Uterus (tissue), 2 donors: ENCODE data around the gene IPO13.

Experiments used
- POLR2A ChIP-seq, 2 donors: fragments of 450-650 bp; IDR thresholded peaks; one replicate each; pipeline ENCODE4 v1.6.1; 2016; ENCODE audit warnings: antibody characterized with exemption in 2 of 2, mild to moderate bottlenecking in 1 of 2, moderate library complexity in 1 of 2
- TF ChIP-seq, protein P1 (sequence below), 4 experiments: fragments of 200-600 bp in 2 of 4; fragments of 450-650 bp in 2 of 4; sonication (generic) in 2 of 4; IDR thresholded peaks; one replicate each; pipeline ENCODE4 v1.5.1; 2016 to 2019; ENCODE audit warnings: antibody characterized with exemption in 4 of 4, mild to moderate bottlenecking in 2 of 4, moderate library complexity in 1 of 4

DNA sequence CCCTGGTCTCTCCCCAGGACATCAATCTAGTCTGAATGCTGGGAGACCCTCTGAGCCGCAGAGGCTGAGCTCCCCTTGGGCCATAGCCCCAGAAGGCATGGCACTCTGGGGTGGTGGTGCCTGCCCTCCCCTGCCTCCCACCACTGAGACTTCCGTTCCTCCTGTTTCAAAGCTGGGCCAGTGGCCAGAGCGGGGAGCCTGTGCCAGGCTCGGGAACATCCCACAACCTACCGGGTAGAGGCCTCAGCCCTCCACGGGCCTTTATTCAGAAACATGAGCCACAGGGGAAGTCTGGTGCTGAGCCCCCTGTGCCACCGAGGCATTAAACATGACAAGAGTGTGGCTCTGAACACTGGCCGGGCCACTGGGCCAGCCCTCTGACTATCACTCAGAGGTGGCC lies 52.7 kb downstream of the IPO13 start:
- TF ChIP-seq, protein P1, sequence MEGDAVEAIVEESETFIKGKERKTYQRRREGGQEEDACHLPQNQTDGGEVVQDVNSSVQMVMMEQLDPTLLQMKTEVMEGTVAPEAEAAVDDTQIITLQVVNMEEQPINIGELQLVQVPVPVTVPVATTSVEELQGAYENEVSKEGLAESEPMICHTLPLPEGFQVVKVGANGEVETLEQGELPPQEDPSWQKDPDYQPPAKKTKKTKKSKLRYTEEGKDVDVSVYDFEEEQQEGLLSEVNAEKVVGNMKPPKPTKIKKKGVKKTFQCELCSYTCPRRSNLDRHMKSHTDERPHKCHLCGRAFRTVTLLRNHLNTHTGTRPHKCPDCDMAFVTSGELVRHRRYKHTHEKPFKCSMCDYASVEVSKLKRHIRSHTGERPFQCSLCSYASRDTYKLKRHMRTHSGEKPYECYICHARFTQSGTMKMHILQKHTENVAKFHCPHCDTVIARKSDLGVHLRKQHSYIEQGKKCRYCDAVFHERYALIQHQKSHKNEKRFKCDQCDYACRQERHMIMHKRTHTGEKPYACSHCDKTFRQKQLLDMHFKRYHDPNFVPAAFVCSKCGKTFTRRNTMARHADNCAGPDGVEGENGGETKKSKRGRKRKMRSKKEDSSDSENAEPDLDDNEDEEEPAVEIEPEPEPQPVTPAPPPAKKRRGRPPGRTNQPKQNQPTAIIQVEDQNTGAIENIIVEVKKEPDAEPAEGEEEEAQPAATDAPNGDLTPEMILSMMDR (IDR thresholded peaks at IDR 0.05) = no peak
- no peak for TF ChIP-seq POLR2A (IDR thresholded peaks at IDR 0.05)
